Measurements from ENCODE around the gene PHETA2. TPM values are rescaled to one million over a fixed set of nuclear protein-coding genes. Genes with fewer than 3 reads are reported as not detected.
"Not testable (repeated sequence)": the region's sequence is repeated elsewhere in the genome, so short reads cannot be mapped to it uniquely, and the experiment has no call there.

The PHETA2 gene
- total RNA-seq, 4 donors from 2014 or later: 16.8 to 39.7 (median 18.7) TPM

DNA sequence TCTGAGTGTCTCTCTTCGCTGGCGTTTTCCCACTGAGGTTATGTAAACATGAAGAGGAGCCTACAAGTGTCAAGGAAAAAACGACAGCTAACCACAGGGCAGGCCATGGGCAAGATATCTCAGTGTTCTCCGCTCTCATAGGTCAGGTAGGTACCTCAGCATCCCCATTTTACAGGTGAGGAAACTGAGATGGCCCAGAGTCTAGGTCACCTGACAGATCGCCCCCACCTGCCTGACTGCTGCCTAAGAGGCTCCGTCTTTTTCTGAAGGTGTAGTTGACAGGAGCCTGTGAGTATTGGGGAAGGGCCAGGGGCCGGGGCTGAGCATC lies 17.4 kb downstream of the PHETA2 start:
- no peak for TF ChIP-seq POLR2A (IDR thresholded peaks at IDR 0.05)
- TF ChIP-seq CTCF (IDR thresholded peaks at IDR 0.05): no peak
- Histone ChIP-seq H3K9me3 (no peaks in the 10 kb centered on the region), H3K36me3 (no peaks in the 10 kb centered on the region), H3K27ac (peak overlapping the region; percentile 90 to 91), H3K27me3 (no peaks in the 10 kb centered on the region), H3K4me3 (peak overlapping the region; percentile 84 to 92), H3K4me1 (peaks cover 4 to 5% of the 10 kb centered on the region in 2 donors)
- no peak for DNase-seq
- intact Hi-C loops (cut with DNase I; ENCODE audit: low total_unique reads): loop anchor here (5.0 kb wide), 1 partner anchor 341 kb away; the partner anchor contains the start of gene NFAM1

DNA sequence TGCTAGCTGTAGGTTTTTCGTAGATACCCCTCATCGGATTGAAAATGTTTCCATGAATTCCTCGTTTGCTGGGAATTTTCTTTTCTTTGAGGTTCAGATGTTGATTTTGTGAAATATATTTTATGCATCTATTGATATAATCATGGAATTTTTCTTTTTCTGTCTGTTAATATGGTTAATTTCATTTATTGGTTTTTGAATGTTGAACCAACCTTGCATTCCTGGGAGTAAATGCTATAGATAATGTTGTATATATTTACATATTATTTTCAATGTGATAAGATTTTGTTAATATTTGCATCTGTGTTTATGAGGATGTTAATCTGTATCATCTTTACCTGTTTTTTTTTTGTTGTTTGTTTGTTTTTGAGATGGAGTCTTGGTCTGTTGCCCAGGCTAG lies 27.2 kb downstream of the PHETA2 start:
- intact Hi-C loops (cut with DNase I; ENCODE audit: low total_unique reads): no loop called here
- Histone ChIP-seq H3K36me3 (no peaks in the 10 kb centered on the region), H3K27me3 (no peaks in the 10 kb centered on the region), H3K27ac (no peak overlapping the region), H3K4me3 (no peak overlapping the region), H3K9me3 (peaks cover 0 to 19% of the 10 kb centered on the region in 2 donors), H3K4me1 (no peaks in the 10 kb centered on the region)
- TF ChIP-seq CTCF (IDR thresholded peaks at IDR 0.05) (no peak), POLR2A (IDR thresholded peaks at IDR 0.05) (no peak)
- DNase-seq: no peak

DNA sequence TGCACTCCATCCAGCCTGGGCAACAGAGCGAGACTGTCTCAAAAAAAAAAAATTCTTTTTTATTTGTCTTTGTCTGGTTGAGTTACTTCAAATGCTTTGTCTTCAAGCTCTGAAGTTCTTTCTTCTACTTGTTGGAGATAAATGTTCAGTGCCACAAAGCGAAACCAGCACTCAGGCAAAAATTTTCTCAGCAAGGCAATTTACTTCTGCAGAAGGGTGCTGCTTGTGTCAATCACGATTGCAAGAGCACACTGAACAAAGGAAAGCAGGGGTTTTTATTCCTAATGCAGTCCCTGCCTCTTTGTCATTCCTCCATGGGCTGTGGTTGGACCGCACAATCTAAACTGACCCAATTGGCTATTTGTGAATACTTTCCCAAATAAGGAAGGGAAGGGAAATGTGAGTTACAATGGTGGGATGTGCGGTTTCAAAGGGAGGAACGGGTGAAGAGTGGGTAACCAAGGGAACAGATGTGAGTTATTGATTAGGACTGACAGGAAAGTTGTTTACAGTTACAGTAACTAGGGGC lies 30.3 kb downstream of the PHETA2 start:
- H3K4me3 ChIP-seq; H3K4me1 ChIP-seq; H3K27ac ChIP-seq; H3K27me3 ChIP-seq; DNase-seq; intact Hi-C loops (cut with DNase I; ENCODE audit: low total_unique reads); H3K36me3 ChIP-seq: not testable (repeated sequence)
- H3K9me3 ChIP-seq: peaks cover 0 to 19% of the 10 kb centered on the region in 2 donors

DNA sequence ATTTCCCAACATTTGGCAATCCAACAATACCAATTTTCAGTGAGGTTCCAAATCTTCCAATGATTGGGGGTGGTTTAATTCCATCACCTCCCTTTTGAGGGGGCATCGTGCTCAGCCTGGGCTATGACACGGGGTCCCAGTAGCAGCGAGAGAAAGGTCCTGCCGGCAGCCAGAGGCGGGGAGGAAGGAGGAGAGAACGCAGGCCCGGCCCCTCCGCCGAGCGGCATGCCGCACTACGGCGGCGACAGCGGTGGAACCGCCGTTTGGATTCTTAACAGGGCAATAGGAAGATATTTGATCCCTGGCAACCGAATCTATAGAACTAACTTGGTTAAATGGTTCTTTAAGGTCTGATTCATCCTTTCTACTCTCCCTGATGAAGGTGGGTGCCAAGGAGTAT lies 34.8 kb downstream of the PHETA2 start:
- Histone ChIP-seq H3K9me3 (peaks cover 0 to 5% of the 10 kb centered on the region in 2 donors), H3K4me3 (no peak overlapping the region), H3K4me1 (no peaks in the 10 kb centered on the region), H3K27ac (no peak overlapping the region), H3K36me3 (no peaks in the 10 kb centered on the region), H3K27me3 (no peaks in the 10 kb centered on the region)
- no peak for DNase-seq
- intact Hi-C loops (cut with DNase I; ENCODE audit: low total_unique reads): no loop called here
- TF ChIP-seq CTCF (IDR thresholded peaks at IDR 0.05) (no peak), POLR2A (IDR thresholded peaks at IDR 0.05) (no peak)

DNA sequence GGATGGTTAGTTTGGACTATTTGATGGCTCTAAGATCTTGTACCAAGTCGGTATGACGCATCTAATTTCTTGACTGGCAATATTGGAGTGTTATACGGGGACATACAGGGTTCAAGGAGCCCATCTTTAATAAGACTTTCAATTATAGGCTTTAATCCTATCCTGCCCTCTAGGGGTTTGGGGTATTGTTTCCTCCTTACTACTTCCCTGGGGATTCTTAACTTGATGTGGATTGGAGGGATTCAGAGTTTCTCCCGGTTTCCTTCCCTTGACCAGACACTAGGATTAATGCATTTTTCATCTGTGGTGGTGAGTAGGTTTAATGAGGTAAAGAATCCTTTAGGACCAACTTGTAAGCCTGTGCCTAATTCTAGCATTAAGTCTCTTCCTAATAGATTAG lies 37.8 kb downstream of the PHETA2 start:
- Histone ChIP-seq H3K27me3 (no peaks in the 10 kb centered on the region), H3K36me3 (no peaks in the 10 kb centered on the region), H3K27ac (no peak overlapping the region), H3K4me3 (no peak overlapping the region), H3K4me1 (no peaks in the 10 kb centered on the region), H3K9me3 (peaks cover 0 to 4% of the 10 kb centered on the region in 2 donors)
- intact Hi-C loops (cut with DNase I; ENCODE audit: low total_unique reads): no loop called here
- no peak for DNase-seq
- TF ChIP-seq CTCF (IDR thresholded peaks at IDR 0.05) (no peak), POLR2A (IDR thresholded peaks at IDR 0.05) (no peak)

- TF ChIP-seq CTCF (IDR thresholded peaks at IDR 0.05): peak in 1 of 4 experiments; percentile 4
- H3K4me3 ChIP-seq; intact Hi-C loops (cut with DNase I; ENCODE audit: low total_unique reads): not testable (repeated sequence)
Measured at GRCh38 chr22:42112793-42113192, 38.7 kb downstream of the PHETA2 start.

More at GRCh38 chr22:42112793-42113192, 38.7 kb downstream of the PHETA2 start:
- not testable (repeated sequence) for H3K9me3 ChIP-seq, H3K4me1 ChIP-seq, H3K27me3 ChIP-seq, H3K36me3 ChIP-seq, DNase-seq, H3K27ac ChIP-seq
